HG03066 (cell line): ENCODE results near the gene CYP2A6.
"Not testable (repeated sequence)": the region's sequence is repeated elsewhere in the genome, so short reads cannot be mapped to it uniquely, and the experiment has no call there.

Source experiments
- ATAC-seq: cut with Tn5 transposase; IDR thresholded peaks from one replicate; pipeline ENCODE4 v1.9.1; 2021; ENCODE audit warnings: low read depth; ENCODE audit not compliant: unreplicated experiment

Gene CYP2A6

DNA sequence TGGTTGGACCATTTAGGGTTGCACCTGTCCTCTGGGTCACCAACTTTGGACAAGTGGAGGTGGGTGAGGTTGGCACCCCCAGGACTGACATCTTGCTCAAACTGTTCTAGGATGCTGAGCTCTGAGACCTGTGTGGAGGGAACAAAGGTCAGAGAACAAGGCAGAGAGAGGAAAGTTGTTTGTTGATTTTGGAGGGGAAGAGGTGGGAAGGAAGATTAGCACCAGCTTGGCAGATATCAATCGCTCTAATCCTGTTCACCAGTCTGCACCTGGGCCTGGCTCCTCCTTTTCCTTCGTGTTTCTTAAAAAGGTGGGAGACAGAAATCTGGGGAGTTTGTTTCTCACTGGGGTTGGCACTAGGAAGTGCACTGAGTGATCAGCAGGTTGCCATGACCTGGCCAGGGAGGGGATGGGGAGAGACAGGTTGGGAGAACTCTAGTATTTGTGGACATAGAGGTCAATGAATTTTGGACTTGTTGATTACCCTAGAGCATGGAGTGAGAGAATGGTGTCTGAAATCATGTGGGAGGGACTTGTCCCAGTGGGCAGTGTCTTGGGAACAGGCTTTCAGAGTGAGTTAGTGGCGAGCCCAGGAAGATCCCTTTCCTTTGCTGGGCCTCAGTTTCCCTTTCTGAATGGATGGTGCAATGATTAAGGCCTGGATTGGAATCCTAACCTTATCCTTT, 2.4 kb upstream of the CYP2A6 start:
- not testable (repeated sequence) for ATAC-seq

DNA sequence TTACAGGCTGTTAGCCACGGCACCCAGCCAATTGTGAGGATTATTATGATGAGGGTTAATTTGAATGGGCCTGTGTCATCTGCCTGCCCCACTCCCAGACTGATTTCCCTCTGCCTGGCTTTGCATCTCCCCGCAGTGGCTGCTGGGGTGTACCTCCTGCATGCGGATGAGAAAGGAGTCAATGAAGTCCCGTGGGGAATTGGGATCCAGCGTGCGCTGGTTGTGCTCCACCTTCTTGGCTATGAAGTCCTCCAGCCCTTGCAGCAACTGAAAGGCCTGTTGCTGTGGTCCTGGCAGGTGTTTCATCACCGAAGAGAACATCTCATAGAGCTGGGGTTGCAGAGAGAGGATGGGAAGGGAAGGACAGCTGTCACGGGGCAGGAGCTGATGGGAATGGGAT, 3.5 kb downstream of the CYP2A6 start:
- not testable (repeated sequence) for ATAC-seq

DNA sequence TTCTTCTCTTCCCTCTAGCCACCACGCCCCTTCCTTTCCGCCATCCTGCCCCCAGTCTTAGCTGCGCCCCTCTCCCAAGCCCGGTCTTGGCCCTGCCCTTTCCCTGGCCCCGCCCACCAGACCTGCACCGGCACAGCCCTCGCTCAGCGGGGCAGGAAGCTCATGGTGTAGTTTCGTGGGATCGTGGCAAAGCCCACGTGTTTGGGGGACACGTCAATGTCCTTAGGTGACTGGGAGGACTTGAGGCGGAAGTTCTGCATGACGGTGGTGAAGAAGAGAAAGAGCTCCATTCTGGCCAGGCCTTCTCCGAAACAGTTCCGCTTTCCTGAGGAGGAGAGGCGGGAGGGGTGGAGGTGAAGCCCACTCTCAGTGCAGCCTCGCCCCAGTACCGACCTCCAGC, 6.6 kb downstream of the CYP2A6 start:
- ATAC-seq, result not testable (repeated sequence)

DNA sequence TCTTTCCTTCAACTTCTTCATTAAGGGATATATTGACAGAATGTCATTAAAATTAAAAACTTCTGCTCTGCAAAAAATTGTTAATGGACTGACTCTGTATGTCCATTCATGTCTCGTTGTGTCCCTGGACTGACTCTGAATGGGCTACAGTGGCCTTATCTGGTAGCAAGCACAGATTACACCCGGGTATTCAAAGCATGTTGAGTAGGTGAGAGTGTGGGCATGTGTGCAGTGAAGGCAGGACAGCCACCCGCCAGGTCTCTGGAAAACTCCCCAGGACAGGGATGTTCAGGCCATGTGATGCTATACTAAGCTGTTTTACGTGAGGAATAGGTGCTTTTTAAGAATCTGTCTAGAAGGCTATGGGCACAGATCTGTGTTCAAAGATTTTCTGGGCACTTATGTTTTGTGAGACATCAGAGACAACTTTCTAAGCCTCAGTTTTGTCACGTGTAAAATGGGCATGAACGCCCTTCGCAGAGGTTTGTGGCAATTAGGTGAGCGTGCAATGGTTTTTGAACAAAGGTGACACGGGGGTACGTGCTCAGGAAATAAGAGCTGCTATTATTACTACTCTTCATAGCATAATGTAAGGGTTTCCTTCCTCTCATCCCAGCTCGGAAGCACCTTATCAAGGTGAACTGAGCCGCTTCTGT, 7.1 kb downstream of the CYP2A6 start:
- ATAC-seq, result not testable (repeated sequence)

DNA sequence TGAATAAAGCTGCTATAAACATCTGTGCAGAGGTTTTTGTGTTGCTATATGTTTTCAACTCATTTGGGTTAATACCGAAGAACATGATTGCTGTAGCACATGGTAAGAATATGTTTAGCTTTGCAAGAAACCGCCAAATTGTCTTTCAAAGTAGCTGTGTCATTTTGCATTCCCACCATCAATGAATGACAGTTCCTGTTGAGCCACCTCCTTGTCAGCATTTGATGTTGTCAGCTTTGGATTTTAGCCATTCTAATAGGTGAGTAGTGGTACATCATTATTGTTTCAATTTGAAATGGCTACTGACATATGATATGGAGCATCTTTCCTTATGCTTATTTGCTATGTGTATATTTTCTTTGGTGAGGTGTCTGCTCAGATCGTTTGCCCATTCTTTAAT, 8.2 kb downstream of the CYP2A6 start:
- not testable (repeated sequence) for ATAC-seq

DNA sequence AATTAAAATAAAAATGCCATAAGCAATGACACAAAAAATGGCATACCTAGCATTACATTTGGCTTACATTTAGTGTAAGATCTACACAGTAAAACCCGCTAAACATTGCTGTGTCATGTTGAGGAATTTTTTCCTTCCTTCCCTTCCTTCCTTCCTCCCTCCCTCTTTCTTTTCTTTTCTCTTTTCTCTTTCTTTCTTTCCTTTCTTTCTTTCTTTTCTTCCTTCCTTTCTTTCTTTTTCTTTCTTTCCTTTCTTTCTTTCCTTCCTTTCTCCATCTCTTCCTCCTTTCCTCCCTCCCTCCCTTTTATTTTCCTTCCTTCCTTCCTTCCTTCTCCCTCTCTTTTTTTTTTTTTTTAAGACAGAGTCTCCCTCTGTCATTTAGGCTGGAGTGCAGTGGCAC, 11.8 kb downstream of the CYP2A6 start:
- not testable (repeated sequence) for ATAC-seq

DNA sequence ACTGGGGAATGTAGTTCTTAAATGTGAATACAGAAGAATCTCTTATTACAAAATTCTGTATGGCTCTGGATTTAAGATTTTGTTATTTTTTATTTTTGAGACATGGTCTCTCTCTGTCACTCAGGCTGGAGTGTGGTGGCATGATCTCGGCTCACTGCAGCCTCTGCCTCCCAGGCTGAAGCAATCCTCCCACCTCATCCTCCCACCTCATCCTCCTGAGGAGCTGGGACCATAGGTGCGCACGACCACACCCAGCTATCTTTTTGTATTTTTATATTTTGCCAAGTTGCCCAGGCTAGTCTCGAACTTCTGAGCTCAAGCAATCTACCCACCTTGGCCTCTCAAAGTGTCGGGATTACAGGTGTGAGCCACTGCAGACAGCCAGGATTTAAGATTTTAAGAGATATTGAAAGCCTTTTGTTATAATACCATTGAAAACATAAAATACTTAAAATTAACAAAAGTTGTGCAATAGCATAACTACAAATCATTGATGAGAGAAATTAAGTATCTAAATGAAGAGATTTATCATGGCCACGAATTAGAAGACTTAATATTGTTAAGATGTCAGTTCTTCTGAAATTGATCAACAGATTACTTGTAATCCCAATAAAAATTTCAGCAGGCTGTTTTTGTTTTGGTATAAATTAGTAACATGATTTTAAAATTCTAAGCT, 13.4 kb downstream of the CYP2A6 start:
- ATAC-seq, result no peak

DNA sequence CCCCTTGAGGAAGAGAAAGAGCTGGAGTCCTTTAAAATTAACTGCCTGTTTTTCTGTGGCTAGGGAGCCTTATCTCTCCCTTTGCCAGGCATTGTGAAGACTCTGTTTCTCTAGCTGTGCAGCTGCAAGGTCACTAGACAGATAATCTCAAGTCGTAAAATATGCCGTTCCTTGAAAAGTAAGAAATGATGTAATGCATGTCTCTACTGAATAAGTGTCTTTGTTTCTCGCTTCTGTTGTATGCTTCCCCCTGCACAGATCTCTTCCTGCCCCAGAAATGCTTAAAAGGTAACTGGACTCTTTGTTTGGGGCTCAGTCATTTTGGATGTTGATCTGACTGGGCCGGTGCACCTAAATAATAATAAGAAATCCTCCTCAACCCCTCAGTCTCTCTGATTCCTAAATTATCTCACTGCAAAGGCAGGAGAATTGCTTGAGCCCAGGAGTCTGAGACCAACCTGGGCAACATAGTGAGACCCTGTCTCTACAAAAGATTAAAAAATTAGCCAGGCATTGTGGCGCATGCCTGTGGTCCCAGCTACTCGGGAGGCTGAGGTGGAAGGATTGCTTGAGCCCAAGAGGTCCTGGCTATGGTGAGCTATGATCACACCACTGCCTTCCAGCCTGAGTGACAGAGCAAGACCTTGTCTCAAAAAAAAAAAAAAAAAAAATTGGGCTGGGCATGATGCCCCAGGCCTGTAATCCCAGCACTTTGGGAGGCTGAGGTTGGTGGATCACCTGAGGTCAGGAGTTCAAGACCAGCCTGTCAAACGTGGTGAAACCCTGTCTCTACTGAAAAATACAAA, 16.3 kb downstream of the CYP2A6 start:
- not testable (repeated sequence) for ATAC-seq

DNA sequence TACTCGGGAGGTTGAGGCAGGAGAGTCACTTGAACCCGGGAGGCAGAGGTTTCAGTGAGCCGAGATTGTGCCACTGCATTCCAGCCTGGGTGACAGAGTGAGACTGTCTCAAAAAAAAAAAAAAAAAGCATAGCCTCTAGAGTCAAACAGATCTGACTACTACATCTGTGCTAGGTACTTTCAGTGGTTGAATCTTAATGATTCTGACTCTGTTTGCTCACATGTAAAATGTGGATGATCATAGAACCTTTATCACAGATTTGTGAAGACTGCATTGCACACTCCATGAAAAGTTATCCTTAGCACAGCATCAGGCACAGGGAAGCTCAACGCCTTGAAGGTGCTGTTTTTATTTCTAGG, 17.8 kb downstream of the CYP2A6 start:
- not testable (repeated sequence) for ATAC-seq

DNA sequence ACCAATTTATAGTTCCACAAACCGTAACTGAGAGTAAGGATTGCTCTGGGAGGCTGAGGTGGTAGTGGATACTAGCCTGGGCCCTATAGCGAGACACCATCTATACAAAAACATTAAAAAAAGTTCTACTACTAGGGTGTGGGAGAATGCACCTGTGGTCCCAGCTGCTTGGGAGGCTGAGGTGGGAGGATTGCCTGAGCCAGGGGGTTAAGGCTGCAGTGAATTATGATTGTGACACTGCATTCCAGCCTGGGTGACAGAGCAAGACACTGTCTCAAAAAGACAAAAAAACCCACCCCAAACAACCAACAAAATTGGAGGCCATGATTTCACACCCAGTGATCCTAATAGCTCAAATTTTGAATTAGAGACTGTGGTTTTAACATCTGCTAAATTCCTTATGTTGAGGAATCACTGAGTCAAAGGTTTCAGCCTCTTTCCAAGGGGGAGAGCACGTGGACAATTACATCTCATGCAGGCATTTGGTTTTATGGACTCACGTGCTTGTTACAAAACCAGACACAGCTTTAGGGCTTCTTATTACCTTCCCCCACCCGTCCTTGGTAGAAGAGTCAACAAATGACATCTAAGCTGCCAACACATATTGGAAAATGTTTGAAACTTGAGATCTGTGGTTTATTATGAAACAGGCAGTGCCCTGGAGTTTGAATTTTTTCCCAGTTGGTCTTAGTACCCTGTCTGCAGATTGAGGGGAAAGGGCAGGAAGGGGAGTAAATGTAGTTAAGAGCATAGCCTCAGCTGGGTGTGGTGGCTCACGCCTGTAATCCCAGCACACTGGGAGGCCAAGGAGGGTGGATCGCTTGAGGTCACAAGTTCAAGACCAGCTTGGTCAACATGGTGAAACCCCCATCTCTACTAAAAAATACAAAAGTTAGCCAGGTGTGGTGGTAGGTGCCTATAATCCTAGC, 18.5 kb downstream of the CYP2A6 start:
- no peak for ATAC-seq

DNA sequence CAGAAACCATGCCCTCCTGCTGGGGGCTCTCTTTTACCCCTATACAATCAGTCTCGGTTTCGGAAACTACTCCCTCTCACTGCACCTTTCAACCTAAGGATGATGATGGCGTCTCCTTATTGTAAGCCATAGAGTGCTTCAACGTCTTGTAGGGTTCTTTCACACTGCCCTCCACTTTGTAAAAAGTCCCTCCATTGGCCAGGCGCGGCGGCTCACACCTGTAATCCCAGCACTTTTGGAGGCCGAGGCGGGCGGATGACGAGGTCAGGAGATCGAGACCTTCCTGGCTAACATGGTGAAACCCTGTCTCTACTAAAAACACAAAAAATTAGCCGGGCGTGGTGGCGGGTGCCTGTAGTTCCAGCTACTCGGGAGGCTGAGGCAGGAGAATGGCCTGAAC, 19.5 kb downstream of the CYP2A6 start:
- ATAC-seq, result not testable (repeated sequence)

DNA sequence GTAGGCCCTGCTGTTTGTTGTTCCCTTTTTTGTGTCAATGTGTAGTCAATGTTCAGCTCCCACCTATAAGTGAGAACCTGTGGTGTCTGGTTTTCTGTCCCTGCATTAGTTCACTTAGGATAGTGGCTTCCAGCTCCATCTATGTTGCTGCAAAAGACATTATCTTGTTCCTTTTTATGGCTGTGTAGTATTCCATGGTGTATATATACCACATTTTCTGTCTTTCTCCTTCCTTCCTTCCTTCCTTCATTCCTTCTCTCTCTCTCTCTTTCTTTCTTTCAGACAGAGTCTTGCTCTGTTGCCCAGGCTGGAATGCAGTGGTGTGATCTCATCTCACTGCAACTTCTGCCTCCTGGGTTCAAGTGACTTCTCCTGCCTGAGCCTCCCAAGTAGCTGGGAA, 21.0 kb downstream of the CYP2A6 start:
- no peak for ATAC-seq

DNA sequence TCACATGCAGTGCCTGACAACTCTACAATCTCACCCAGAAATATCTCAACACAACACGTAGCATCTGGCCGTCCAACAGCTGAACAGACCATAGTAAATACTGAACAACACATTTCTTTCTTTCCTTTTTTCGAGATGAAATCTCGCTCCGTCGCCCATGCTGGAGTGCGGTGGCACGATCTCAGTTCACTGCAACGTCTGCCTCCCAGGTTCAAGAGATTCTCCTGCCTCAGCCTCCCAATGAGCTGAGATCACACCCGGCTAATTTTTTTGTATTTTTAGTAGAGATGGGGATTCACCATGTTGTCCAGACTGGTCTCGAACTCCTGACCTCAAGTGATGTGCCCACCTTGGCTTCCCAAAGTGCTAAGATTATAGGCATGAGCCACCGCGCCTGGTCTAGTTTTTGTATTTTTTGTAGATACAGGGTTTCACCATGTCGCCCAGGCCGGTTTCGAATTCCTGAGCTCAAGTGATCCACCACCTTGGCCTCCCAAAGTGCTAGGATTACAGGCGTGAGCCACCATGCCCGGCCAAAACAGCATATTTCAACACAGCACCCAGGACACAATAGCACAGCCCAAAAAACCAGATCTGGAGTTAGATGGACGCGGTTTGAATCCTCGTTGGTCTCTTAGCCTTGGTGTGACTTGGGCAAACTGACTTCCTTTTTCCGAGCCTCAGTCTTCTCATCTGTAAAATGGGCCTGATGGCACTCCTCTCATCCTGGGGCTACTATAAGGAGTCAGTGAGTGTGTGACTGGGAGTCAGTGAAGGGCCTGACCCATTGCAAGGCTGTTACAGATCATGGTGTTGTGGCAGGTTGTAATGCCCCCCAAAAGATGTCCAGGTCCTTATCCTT, 22.6 kb downstream of the CYP2A6 start:
- ATAC-seq, result no peak

DNA sequence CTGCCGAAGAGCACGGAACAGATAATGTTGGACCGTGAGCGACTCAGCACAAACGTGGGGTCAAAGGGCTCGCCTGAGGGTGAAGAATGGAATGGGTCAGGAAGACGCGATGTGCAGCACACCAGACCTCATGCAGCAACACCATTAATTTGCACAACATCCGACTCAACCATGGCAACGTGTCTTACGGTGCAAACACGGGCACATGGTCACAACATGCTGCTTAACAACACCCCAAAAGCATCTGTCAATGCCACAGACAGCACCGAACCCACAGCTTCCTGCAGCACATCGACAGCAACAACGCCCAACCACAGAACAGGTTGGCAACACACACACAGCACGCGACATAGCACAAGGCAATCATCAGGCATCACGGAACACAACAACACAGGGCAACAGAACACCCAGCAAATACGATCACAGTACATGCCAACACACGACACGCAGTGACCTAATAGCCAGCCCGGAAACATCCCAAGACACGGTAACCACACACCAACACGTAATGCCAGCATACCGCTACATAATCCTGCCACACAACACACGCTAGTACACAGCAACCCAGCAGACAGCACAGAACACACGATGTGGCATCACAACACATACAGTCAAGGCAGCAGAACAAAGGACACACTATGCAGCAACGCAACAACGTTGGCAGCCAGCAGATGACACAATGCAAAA, 23.4 kb downstream of the CYP2A6 start:
- ATAC-seq, result not testable (repeated sequence)

DNA sequence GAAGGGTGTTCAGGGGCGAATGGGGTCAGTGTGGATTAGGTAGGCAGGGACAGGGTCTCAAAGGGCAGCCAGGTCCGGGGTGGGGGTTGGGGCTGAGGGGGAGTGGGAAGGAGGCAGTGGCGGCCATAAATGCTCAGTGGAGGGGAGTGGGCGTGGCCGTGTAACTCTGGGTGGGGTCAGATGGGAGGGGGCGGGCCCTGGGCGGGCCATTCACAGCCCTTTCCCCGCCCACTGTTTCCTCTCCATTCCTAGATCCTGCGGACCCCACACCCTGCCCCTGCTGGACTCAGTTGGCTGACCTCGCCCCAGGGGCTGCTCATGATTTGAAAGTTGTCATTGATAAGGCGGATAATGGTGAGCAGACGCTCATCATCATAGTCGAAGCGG, 23.9 kb downstream of the CYP2A6 start:
- ATAC-seq, result not testable (repeated sequence)

DNA sequence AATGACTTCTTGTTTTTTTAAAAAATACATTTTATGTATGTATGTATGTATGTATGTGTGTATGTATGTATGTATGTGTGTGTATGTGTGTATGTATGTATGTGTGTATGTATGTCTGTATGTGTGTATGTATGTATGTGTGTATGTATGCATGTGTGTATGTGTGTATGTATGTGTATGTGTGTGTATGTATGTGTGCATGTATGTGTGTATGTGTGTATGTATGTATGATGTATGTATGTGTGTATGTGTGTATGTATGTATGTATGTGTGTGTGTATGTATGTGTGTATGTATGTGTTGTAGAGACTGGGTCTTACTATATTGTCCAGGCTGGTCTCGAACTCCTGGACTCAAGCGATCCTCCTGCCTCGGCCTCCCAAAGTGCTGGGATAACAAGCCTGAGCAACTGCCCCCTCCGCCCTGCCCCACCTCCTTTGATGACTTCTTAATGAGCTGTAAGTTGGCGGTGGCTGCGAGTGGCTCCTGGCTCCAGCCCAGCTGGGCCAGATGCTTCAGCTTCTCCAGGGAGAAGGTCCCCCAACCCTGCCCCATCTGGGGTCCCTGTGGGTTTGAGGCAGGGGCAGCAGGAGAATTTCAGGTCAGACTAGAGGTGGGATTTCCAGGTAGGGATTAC, 24.7 kb downstream of the CYP2A6 start:
- ATAC-seq, result not testable (repeated sequence)

DNA sequence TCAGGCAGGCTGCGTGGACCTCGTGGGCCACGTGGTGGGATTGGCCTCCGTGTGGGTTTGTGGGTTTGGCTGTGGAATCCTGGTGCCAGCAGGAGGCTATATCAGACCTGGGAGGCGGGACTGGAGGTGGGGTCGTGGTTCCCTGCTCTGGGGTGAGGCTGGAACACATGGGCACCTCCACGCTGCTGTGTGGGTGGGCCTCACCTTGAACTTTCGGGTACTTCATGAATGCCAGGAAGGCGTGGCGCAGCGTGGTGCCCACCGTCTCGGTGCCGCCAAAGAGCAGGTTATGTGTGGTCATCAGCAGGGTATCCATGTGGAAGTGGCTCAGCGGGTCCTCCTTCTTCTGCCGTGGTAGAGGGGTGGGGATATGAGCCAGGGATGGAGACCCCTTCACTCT, 25.3 kb downstream of the CYP2A6 start:
- ATAC-seq, result not testable (repeated sequence)
